KBM-7 (cell line): ENCODE results near the gene CA6.
"Not testable (repeated sequence)": the region's sequence is repeated elsewhere in the genome, so short reads cannot be mapped to it uniquely, and the experiment has no call there.

Experiments used
- DNase-seq: peaks from one replicate; pipeline ENCODE4 v3.0.0-alpha.2; 2015
- in situ Hi-C: fragments of 300-500 bp; cut with MboI; formaldehyde crosslinking; loops from 2 replicates; pipeline ENCODE4 v1.14.3; 2020; ENCODE audit warnings: low sequenced_read_pairs, low pct_unique_long_range_greater_than_20kb, mixed read lengths

Gene CA6

GRCh38 chr1:8963963-8964362 lies 18.3 kb downstream of the CA6 start:
- no peak for DNase-seq
- in situ Hi-C loops: no loop called here

- in situ Hi-C loops: no loop called here
- no peak for DNase-seq
These were observed 19.6 kb downstream of the CA6 start for GRCh38 chr1:8965121-8965820.

- in situ Hi-C loops: no loop called here
- no peak for DNase-seq
These were observed 20.9 kb downstream of the CA6 start for GRCh38 chr1:8966606-8967005.

GRCh38 chr1:8968902-8969301 lies 23.2 kb downstream of the CA6 start:
- DNase-seq, in situ Hi-C loops: not testable (repeated sequence)

DNA sequence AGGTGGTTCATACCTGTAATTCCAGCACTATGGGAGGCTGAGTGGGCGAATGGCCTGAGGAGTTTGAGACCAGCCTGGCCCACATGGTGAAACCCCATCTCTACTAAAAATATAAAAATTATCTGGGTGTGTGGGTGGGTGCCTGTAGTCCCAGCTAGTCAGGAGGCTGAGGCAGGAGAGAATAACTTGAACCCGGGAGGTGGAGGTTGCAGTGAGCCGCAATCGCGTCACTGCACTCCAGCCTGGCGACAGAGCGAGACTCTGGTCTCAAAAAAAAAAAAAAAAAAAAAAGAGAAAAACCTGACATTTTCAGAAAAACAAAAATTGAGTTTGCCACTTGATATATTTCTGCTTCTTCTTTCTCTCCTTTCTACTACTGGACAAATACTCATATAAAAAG lies 24.3 kb downstream of the CA6 start:
- DNase-seq: no peak
- in situ Hi-C loops: no loop called here

DNA sequence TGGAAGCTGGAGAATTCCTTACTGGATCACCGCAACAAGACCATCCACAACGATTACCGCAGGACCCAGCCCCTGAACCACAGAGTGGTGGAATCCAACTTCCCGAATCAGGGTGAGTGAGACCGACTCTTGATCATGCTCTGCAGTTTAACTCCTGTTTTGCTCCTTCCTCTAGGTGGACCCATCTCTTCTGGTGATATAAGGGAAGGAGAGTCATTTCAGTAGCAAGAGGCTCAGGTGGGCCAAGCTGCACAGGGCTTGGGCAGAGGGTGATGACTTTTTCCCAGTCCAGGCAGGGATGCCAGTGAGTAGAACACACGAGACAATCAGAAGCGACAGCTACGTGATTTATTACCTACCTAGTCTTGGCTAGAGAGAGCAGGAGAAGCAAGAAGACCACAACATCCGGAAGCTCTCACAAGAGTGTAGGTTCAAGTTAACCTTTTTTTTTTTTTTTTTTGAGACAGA lies 25.2 kb downstream of the CA6 start:
- peak; percentile 86 for DNase-seq
- in situ Hi-C loops: no loop called here

- in situ Hi-C loops: no loop called here
- DNase-seq: no peak
These were observed 28.9 kb downstream of the CA6 start for GRCh38 chr1:8974551-8974950.

DNA sequence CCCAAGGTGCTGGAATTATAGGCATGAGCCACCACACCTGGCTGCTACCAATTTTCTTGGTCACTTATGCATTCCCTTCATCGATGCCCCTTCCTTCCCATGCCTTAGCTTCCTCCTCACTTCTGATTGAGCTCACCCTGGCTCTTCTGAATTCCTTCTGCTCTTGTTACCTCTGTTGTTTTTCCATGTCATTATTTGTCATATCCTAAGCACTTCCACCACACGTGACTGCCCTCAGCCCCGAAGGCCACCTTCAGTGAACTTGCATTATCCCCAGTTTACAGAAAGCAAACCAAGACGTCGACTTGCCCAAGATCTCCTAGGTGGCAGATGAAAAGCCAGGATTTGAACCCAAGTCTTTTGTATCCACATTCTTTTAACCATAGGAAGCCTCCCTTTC lies 30.7 kb downstream of the CA6 start:
- DNase-seq: no peak
- in situ Hi-C loops: no loop called here

DNA sequence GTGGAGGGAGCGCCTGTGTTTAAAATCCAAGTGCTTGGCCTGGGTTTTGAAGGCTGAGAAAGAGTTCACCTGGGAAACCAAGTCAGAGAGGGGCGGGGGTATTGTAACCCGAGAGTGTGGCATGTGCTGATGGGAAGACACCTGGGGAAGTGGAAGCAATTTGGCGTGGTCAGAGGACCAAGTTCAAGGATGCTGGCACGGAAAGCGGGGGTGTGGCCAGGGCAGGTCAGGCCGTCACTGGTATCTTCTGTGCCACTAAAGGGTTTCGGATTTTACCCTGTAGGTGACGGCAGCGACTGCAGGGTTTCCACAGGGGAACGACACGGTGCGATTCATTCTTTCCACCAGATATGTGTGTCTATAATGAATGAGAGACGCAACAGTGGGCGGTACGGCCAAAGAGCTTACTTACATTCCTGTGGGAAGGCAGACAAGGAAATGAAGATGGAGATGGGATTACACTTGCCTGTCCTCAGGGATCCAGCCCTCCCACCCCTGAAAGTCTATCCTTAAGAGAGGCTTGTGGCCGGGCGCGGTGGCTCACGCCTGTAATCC lies 31.3 kb downstream of the CA6 start:
- no peak for DNase-seq
- in situ Hi-C loops: no loop called here

- in situ Hi-C loops: no loop called here
- no peak for DNase-seq
These were observed 35.0 kb downstream of the CA6 start for GRCh38 chr1:8980656-8981055.

DNA sequence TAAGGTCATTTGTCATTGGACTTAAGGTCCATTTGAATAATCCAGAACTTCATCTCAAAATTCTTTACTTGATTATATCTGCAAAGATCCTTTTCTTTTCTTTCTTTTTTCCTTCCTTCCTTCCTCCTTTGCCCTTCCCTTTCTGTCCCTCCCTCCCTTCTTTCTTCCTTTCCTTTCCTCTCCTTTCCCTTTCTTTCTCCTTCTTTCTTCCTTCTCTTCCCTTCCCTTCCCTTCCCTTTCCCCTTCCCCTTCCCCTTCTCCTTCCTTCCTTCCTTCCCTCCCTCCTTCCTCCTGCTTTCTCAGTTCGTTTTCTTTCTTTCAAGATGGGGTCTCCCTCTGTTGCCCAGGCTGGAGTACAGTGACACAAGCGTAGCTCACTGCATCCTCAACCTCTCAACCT lies 35.5 kb downstream of the CA6 start:
- in situ Hi-C loops: no loop called here
- DNase-seq: no peak

- in situ Hi-C loops: no loop called here
- no peak for DNase-seq
These were observed 38.5 kb downstream of the CA6 start for GRCh38 chr1:8984203-8984602.

GRCh38 chr1:8984990-8985389 lies 39.3 kb downstream of the CA6 start:
- in situ Hi-C loops: no loop called here
- DNase-seq: no peak

- DNase-seq: no peak
- in situ Hi-C loops: no loop called here
These were observed 40.5 kb downstream of the CA6 start for GRCh38 chr1:8985915-8986813.

DNA sequence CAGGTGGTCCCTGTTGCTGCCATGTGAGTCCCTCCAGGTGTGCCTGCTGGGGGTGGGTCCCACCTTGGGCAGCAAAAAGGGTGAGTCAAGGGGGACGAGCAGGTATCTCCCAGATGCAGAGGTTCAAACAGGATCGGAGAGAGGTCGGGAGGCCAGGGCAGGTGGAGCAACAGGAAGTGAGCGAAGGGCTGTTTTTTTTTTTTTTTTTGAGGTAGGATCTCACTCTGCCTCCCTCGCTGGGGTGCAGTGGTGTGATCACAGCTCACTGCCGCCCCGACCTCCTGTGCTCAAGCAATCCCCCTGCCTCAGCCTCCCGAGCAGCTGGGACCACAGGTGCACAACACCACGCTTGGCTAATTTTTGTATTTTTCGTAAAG lies 41.1 kb downstream of the CA6 start:
- no peak for DNase-seq
- in situ Hi-C loops: no loop called here

DNA sequence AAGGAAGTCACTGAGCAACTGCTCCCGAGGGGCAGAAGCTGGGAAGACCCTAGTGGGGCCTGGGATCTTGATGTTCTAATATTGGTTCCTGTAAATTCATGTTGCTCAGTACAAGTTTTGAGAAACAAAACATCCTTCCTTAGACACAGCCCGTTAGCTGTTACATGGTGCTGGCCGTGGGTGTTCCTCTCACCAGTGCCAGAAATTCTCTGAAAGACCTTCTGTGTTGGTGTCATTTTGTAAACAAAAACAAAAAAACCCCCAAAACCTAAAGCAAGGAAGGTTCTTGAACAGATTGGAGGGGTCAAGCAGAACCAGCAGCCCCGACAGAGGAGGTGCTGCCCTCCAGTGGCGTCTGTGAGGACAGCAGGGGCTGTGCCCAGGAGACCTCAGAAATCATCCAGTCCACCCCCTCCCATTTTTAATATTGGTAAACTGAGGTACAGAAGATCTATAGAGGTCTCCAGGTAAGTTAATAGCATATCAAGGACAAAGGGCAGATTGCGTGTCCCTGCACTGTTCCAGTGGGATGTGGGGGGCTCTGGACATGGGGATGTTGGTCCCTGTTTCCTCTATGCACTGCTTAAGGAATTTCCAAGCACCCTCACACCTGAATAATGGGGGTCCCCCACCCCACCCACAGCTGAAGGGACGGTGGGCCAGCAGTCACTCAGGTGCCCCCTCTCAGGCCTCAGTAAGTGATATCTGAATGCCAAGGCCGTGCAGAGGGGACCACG lies 42.4 kb downstream of the CA6 start:
- DNase-seq: peak; percentile 74
- in situ Hi-C loops: no loop called here

- DNase-seq: no peak
- in situ Hi-C loops: no loop called here
These were observed 42.9 kb downstream of the CA6 start for GRCh38 chr1:8988618-8988967.

GRCh38 chr1:8989061-8989460 lies 43.4 kb downstream of the CA6 start:
- no peak for DNase-seq
- in situ Hi-C loops: no loop called here

DNA sequence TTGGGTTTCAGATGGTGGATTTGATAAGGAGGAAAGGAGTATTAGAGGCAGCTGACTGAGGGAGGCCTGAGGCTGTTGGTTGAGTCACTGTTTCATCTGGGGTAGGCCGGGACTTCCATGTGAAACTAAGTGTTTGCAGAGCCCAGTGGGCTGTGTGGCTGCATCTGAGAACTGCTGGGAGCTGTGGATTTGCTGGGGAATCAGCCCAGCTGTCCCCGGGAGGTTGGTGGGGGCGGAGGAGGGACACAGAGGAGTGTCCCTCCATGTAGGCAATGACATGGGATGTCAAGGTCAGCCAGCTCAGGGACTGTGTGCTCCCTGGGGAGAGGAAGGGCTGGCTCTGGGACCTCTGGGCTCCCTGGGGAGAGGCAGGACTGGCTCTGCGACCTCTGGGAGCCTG lies 44.2 kb downstream of the CA6 start:
- no peak for DNase-seq
- in situ Hi-C loops: no loop called here
